ENCODE measurements around the gene MUC6. TPM values are rescaled to one million over a fixed set of nuclear protein-coding genes. Genes with fewer than 3 reads are reported as not detected.

MUC6 gene
- total RNA-seq, 1 donor from 2014 or later, result 0.09 TPM

DNA sequence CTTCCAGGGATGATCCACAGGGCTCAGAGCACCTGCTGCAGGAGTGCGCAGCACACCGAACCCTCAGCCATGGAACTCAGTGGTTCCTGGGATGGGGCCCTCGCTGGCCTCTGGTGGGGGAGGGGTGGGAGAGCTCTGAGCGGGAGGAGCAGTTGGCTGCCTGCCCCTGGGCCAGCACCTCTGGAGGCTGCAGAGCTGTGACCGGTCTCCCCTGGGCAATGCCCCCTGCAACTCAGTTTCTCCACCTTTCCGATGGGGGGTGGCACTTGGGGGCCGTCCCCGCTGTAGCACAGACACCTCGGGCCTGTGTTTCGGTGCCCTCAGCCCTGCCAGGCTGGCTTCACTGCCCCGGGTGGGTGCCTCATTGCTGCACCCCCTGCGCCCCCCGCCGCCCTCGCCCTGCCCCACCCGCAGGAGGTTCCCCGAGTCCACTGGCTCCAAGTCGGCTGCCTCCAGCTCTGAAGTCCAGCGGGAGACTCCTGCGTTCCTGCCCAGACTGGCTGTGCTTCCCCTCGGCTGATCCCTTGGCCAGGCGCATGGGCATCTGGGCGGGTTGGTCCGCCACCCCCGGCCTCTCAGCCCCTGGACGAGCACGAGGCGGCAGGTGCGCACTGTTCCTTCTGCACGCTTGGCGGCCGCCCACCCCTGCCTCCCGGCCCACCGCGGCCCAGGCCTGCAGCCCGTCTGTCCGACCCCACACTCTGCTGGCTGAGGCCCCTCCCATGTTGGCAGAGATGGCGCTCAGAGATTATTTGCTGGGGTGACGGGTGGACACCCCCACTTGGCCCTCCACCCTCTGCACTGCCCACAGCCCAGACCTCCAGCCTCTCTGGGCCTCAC is 1.8 kb downstream of the MUC6 start:
- no peaks in the 10 kb centered on the region for H3K4me1 ChIP-seq
- no peak overlapping the region for H3K4me3 ChIP-seq
- H3K27ac ChIP-seq, result no peak overlapping the region
- peaks cover 15% of the 10 kb centered on the region for H3K27me3 ChIP-seq (ENCODE audit: low read depth)
- ATAC-seq (no peak), DNase-seq (no peak)
- intact Hi-C loops (cut with DNase I), result no loop called here
- no peaks in the 10 kb centered on the region for H3K36me3 ChIP-seq
- TF ChIP-seq, protein P1, sequence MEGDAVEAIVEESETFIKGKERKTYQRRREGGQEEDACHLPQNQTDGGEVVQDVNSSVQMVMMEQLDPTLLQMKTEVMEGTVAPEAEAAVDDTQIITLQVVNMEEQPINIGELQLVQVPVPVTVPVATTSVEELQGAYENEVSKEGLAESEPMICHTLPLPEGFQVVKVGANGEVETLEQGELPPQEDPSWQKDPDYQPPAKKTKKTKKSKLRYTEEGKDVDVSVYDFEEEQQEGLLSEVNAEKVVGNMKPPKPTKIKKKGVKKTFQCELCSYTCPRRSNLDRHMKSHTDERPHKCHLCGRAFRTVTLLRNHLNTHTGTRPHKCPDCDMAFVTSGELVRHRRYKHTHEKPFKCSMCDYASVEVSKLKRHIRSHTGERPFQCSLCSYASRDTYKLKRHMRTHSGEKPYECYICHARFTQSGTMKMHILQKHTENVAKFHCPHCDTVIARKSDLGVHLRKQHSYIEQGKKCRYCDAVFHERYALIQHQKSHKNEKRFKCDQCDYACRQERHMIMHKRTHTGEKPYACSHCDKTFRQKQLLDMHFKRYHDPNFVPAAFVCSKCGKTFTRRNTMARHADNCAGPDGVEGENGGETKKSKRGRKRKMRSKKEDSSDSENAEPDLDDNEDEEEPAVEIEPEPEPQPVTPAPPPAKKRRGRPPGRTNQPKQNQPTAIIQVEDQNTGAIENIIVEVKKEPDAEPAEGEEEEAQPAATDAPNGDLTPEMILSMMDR (IDR thresholded peaks at IDR 0.05), result no peak
- H3K9me3 ChIP-seq, result no peaks in the 10 kb centered on the region

GRCh38 chr11:1034001-1034400 is 2.5 kb downstream of the MUC6 start:
- no peak for DNase-seq
- TF ChIP-seq, protein P1 (IDR thresholded peaks at IDR 0.05), result no peak
- Histone ChIP-seq H3K27ac (no peak overlapping the region), H3K27me3 (ENCODE audit: low read depth) (peaks cover 15% of the 10 kb centered on the region), H3K4me3 (no peak overlapping the region), H3K36me3 (no peaks in the 10 kb centered on the region), H3K9me3 (no peaks in the 10 kb centered on the region), H3K4me1 (no peaks in the 10 kb centered on the region)
- ATAC-seq, result no peak
- intact Hi-C loops (cut with DNase I), result no loop called here

DNA sequence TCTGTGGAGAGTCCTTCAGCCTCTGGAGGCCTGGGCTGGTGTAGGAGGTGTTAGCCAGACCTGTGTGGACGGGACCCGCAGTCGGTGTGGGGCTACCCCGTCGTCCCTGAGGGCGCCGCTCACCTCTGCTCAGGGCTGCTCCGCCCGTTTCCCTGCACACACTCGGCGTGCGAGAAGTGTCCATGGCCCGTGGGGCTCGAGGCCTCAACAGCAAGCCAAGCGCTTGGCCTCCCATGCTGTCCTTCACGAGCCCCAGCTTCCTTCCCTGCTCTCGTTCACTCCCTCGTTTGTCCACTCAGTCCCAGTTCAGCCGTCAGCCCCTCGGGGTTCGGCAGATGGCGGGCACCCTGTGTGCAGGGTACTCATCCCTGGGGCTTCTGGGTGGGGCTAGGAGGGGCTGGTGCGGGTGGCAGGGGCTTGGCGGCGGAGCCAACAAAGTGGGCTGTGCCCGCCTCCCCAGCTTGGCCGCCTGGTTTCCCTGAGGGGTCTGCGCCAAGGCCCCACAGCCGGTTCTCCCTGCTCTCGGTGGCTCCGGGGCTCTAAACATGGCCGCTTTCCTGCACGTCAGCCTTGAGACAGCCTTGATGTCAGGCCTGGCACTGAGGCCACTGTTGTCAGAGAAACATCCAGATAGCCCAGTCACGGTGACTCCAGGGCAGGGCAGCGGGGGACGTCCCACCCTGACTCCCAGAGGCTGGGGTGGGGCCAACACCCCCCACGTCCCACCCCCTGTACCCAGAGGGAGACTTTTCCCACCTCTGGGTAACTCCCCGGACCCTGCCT is 3.3 kb downstream of the MUC6 start:
- DNase-seq (no peak), ATAC-seq (no peak)
- Histone ChIP-seq H3K36me3 (no peaks in the 10 kb centered on the region), H3K9me3 (no peaks in the 10 kb centered on the region), H3K27ac (no peak overlapping the region), H3K27me3 (ENCODE audit: low read depth) (peaks cover 15% of the 10 kb centered on the region), H3K4me1 (no peaks in the 10 kb centered on the region), H3K4me3 (no peak overlapping the region)
- intact Hi-C loops (cut with DNase I), result no loop called here
- TF ChIP-seq, protein P1 (IDR thresholded peaks at IDR 0.05), result no peak

- no peaks in the 10 kb centered on the region for H3K9me3 ChIP-seq
- intact Hi-C loops (cut with DNase I), result no loop called here
- H3K27me3 ChIP-seq (ENCODE audit: low read depth), result peaks cover 15% of the 10 kb centered on the region
- TF ChIP-seq, protein P1 (IDR thresholded peaks at IDR 0.05), result no peak
- no peak overlapping the region for H3K4me3 ChIP-seq
- no peaks in the 10 kb centered on the region for H3K4me1 ChIP-seq
- no peaks in the 10 kb centered on the region for H3K36me3 ChIP-seq
- DNase-seq (no peak), ATAC-seq (no peak)
- H3K27ac ChIP-seq, result no peak overlapping the region
Measured at GRCh38 chr11:1032310-1032891, 4.1 kb downstream of the MUC6 start.

DNA sequence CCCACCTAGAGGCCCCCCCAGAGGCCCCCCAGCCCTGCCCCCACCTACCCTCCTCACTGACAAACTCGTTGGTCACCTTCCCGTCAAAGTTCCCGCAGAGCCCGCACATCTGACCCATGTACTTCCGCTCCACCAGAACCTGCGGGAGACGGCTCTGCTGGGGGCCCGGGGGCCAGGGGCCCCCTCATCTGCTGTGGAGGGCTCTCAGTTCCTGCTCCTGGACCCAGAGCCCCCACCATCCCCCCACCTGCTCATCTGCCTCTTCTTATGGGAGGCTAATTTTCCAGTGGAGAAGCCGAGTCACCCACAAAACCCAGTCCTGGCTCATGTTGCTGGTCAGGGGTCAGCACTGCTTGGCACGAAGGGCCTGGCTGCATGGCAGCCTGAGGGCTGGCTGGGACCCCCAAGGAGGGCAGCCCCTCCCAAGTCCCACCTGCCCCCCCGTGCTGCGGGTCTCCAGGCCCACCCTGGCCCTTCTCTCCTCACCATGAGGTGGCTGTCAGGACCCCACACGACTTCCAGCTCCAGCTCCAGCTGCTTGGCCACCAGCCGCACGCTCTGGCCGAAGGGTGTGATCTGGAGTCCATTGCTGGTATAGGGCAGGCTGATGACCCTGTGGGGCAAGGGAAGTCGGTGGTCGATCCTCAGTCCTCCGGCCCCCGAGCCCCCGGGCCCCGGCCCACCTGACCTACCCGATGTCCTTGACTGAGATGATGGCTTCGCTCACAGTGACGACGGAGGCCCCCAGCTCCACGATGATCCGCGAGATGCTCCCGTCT is 5.2 kb downstream of the MUC6 start:
- ATAC-seq (no peak), DNase-seq (no peak)
- Histone ChIP-seq H3K4me3 (no peak overlapping the region), H3K27ac (no peak overlapping the region), H3K4me1 (no peaks in the 10 kb centered on the region), H3K9me3 (no peaks in the 10 kb centered on the region), H3K27me3 (ENCODE audit: low read depth) (peaks cover 6% of the 10 kb centered on the region), H3K36me3 (no peaks in the 10 kb centered on the region)
- TF ChIP-seq, protein P1 (IDR thresholded peaks at IDR 0.05), result no peak
- intact Hi-C loops (cut with DNase I), result no loop called here

All from lower lobe of right lung (tissue), 2 donors.